ENCODE data around the gene OR5H1.

DNA sequence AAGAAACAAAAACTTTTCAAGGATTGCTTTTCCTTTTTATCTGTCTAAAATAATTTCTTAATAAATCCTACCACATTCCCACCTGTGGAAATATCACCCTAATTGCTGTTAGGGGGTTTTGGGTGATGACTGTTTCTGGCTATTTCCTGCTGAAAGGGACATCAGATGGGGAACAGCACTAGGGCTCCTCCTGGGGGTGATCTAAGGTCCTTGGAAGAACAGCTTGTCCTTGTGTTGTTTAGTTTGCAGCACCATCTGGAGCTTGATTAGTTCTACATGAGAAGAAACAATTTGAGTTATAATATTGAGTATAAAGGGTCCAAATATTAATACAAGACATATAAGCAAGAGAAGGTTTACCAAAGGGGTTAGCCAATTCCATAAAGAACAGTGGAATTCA, 54.7 kb downstream of the OR5H1 start:
- TF ChIP-seq, protein P1, sequence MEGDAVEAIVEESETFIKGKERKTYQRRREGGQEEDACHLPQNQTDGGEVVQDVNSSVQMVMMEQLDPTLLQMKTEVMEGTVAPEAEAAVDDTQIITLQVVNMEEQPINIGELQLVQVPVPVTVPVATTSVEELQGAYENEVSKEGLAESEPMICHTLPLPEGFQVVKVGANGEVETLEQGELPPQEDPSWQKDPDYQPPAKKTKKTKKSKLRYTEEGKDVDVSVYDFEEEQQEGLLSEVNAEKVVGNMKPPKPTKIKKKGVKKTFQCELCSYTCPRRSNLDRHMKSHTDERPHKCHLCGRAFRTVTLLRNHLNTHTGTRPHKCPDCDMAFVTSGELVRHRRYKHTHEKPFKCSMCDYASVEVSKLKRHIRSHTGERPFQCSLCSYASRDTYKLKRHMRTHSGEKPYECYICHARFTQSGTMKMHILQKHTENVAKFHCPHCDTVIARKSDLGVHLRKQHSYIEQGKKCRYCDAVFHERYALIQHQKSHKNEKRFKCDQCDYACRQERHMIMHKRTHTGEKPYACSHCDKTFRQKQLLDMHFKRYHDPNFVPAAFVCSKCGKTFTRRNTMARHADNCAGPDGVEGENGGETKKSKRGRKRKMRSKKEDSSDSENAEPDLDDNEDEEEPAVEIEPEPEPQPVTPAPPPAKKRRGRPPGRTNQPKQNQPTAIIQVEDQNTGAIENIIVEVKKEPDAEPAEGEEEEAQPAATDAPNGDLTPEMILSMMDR (IDR thresholded peaks at IDR 0.05) = no peak
- no peak for TF ChIP-seq POLR2A (IDR thresholded peaks at IDR 0.05)

Measured in vagina (tissue), 2 donors.